ENCODE data around the gene ABHD14A. TPM values are rescaled to one million over a fixed set of nuclear protein-coding genes. Genes with fewer than 3 reads are reported as not detected.
A peak's percentile ranks its signal among the peaks of the same experiment; 100 is the strongest.

The ABHD14A gene
- total and polyA plus RNA-seq, 8 donors, result 14.7 to 30.2 (median 22.3) TPM

GRCh38 chr3:51954713-51955112, 20.2 kb upstream of the ABHD14A start:
- H3K4me1 ChIP-seq, result peaks cover 6 to 25% of the 10 kb centered on the region in 2 donors
- no peaks in the 10 kb centered on the region for H3K9me3 ChIP-seq
- DNase-seq, result no peak
- peaks cover 0 to 20% of the 10 kb centered on the region in 2 donors for H3K36me3 ChIP-seq
- no peak for TF ChIP-seq CTCF (IDR thresholded peaks at IDR 0.05)
- peaks cover 0 to 25% of the 10 kb centered on the region in 2 donors for H3K27me3 ChIP-seq
- H3K4me3 ChIP-seq, result no peak overlapping the region
- intact Hi-C loops (cut with DNase I), result no loop called here
- no peak overlapping the region for H3K27ac ChIP-seq
- no peak for ATAC-seq

GRCh38 chr3:51955175-51955892, 19.5 kb upstream of the ABHD14A start, which contains the start of gene GPR62:
GPR62 (plus strand) TSS chr3:51955381; CDS start chr3:51955653, 272 bp downstream.
- no peak for ATAC-seq
- H3K4me1 ChIP-seq, result peaks cover 6 to 25% of the 10 kb centered on the region in 2 donors
- H3K36me3 ChIP-seq, result peaks cover 0 to 26% of the 10 kb centered on the region in 2 donors
- peak in 1 of 4 donors; percentile 50 for DNase-seq
- intact Hi-C loops (cut with DNase I), result no loop called here
- peak within 1 kb of the TSS; percentile 29 to 30 for H3K4me3 ChIP-seq
- peaks cover 0 to 25% of the 10 kb centered on the region in 2 donors for H3K27me3 ChIP-seq
- TF ChIP-seq CTCF (IDR thresholded peaks at IDR 0.05), result no peak
- no peaks in the 10 kb centered on the region for H3K9me3 ChIP-seq
- peak within 1 kb of the TSS in 1 of 2 donors; percentile 53 for H3K27ac ChIP-seq

- DNase-seq, result peak in 3 of 4 donors; percentile 57 to 80 (median 76)
These were observed 18.7 kb upstream of the ABHD14A start for GRCh38 chr3:51955893-51956770.

GRCh38 chr3:51957520-51958205, 17.2 kb upstream of the ABHD14A start:
- Histone ChIP-seq H3K36me3 (peaks cover 0 to 30% of the 10 kb centered on the region in 2 donors), H3K27me3 (peaks cover 0 to 25% of the 10 kb centered on the region in 2 donors), H3K27ac (no peak overlapping the region), H3K9me3 (no peaks in the 10 kb centered on the region), H3K4me3 (no peak overlapping the region), H3K4me1 (peaks cover 6 to 25% of the 10 kb centered on the region in 2 donors)
- TF ChIP-seq CTCF (IDR thresholded peaks at IDR 0.05), result no peak
- ATAC-seq (no peak), DNase-seq (peak in 1 of 4 donors; percentile 48)
- intact Hi-C loops (cut with DNase I), result no loop called here

More at GRCh38 chr3:51955893-51956770, 18.7 kb upstream of the ABHD14A start:
- TF ChIP-seq CTCF (IDR thresholded peaks at IDR 0.05), result peak; percentile 21 to 28
- ATAC-seq, result peak; percentile 79
- Histone ChIP-seq H3K27me3 (peaks cover 0 to 25% of the 10 kb centered on the region in 2 donors), H3K27ac (peak overlapping the region in 1 of 2 donors; percentile 53), H3K36me3 (peaks cover 0 to 30% of the 10 kb centered on the region in 2 donors), H3K9me3 (no peaks in the 10 kb centered on the region), H3K4me3 (peak overlapping the region; percentile 29 to 30), H3K4me1 (peaks cover 6 to 25% of the 10 kb centered on the region in 2 donors)
- intact Hi-C loops (cut with DNase I), result no loop called here
